GM19025 (cell line): ENCODE data around the gene CNTRL.
"Not testable (repeated sequence)": the region's sequence is repeated elsewhere in the genome, so short reads cannot be mapped to it uniquely, and the experiment has no call there.

ENCODE experiments used
- ATAC-seq: cut with Tn5 transposase; IDR thresholded peaks from one replicate; pipeline ENCODE4 v1.9.1; 2021; ENCODE audit warnings: mild to moderate bottlenecking, low read depth, moderate library complexity; ENCODE audit not compliant: unreplicated experiment

Gene CNTRL

GRCh38 chr9:121071756-121072421 lies 2.9 kb upstream of the CNTRL start:
- ATAC-seq, result no peak

- no peak for ATAC-seq
Measured at GRCh38 chr9:121073038-121073437, 1.7 kb upstream of the CNTRL start.

- peak; percentile 2 for ATAC-seq
Measured at GRCh38 chr9:121075251-121076036, 689 bp downstream of the CNTRL start.

- no peak for ATAC-seq
Measured at GRCh38 chr9:121082075-121082474, 7.3 kb downstream of the CNTRL start.

- ATAC-seq, result no peak
Measured at GRCh38 chr9:121085661-121086060, 10.9 kb downstream of the CNTRL start.

- no peak for ATAC-seq
Measured at GRCh38 chr9:121088576-121088975, 13.8 kb downstream of the CNTRL start.

GRCh38 chr9:121090743-121091142 lies 16.0 kb downstream of the CNTRL start:
- not testable (repeated sequence) for ATAC-seq

GRCh38 chr9:121095057-121095456 lies 20.3 kb downstream of the CNTRL start:
- no peak for ATAC-seq

GRCh38 chr9:121098567-121099198 lies 23.9 kb downstream of the CNTRL start:
- no peak for ATAC-seq

- ATAC-seq, result not testable (repeated sequence)
Measured at GRCh38 chr9:121104054-121104453, 29.3 kb downstream of the CNTRL start.

GRCh38 chr9:121105531-121105930 lies 30.8 kb downstream of the CNTRL start:
- ATAC-seq, result no peak

GRCh38 chr9:121107029-121107428 lies 32.3 kb downstream of the CNTRL start:
- ATAC-seq, result no peak

- no peak for ATAC-seq
Measured at GRCh38 chr9:121107881-121108280, 33.1 kb downstream of the CNTRL start.

GRCh38 chr9:121115466-121115865 lies 40.7 kb downstream of the CNTRL start:
- ATAC-seq, result no peak

- no peak for ATAC-seq
Measured at GRCh38 chr9:121118266-121118665, 43.5 kb downstream of the CNTRL start.

- ATAC-seq, result no peak
Measured at GRCh38 chr9:121120386-121120785, 45.6 kb downstream of the CNTRL start.

- ATAC-seq, result peak; percentile 99
Measured at GRCh38 chr9:121121582-121122087, 46.9 kb downstream of the CNTRL start.

GRCh38 chr9:121122246-121123032 lies 47.7 kb downstream of the CNTRL start:
- ATAC-seq, result no peak

- ATAC-seq, result no peak
Measured at GRCh38 chr9:121123816-121124535, 49.2 kb downstream of the CNTRL start.

- ATAC-seq, result no peak
Measured at GRCh38 chr9:121125590-121125989, 50.8 kb downstream of the CNTRL start.
